ENCODE measurements around the gene VIM.

DNA sequence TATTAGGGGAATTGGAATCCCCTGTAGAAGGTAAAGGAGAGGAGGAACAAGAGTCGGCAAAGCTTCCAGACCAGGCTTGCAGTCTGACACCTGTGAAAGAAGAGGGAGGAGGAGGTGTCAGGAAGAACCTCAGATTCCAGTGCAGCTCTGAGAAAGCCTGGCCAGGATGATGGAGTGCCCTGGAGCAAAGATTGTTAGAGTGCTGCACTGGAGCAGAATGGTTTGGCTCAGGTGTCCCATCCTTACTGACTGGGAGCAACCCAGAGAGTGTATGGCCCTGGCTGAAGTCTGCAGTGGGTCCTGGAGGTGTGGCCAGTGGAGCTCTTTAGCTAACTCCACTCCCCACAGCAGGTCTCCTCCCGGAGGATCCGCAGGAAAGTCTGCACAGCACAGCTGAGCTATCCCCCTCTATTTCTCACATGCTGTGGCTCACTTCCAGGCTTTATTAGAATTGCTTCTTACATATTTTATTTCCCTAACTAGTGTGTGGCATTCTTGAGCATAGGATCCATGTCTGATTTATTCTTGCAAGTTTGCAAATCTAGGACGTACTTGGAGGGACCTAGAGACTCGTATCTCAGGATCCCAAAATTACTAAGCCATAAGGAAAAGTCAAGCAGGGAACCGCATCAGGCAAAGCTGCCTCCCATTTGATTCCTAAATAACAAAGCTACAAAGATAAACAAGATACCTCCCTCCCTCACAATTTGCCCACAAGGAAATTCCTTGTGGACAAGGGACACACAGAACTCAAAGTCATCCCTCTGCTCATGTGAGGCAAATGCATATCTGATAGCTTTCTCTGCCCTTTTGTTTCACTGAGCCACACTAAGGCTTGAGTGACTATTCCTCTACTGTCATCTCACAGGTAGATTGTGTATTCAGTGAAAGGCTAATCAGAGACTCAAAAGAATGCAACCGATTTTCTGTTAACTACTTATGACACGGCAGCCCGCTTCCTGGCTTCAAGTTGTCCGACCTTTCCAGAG lies 58.8 kb downstream of the VIM start:
- TF ChIP-seq POLR2AphosphoS5 (IDR thresholded peaks at IDR 0.05; ENCODE audit: borderline replicate concordance, low read depth, low read length) (no peak), EZH2 (IDR thresholded peaks at IDR 0.05) (no peak)

Measured in SK-N-MC (cell line).